DMS153 (cell line): ENCODE results near the gene PARD6A.

Experiments
- DNase-seq: peaks from one replicate; lab custom pipeline; 2025; lab: John Stamatoyannopoulos, UW

The PARD6A gene

DNA sequence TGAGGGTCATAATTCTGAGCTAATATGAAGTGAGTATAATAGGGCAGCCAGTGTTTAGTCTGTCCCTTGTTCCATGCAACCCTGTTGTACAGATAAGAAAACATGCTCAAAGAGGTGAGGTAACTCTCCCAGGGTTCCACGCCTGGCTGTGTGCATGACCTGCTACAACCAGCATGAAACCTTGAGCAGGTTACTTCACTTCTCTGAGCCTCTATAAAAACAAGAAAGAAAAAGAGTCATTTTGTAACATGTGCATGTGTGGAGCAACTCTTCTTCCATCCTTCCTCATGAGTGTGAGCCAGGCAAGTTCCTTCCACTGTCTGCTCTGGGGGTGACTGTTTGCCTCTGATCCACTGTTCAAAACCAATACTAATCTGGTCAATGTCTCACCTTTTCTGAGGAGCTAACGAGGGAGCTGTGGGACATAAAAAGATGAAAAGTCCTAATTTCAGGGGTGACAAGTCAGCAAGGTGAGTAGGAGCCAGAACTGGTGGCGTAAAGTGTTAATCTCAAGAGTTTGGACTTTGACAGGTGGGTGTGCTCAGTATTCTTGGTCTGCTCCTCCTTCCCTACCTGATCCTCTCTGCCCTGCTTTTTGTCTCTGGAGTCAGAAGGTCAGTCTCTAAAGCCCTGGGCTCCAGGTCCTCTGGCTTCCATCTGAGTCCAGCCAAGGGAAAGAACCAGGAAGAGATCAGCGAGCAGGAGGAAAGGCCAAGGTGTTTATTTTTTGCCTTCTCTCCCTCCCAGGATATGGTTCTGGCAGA, 36.8 kb downstream of the PARD6A start:
- no peak for DNase-seq

DNA sequence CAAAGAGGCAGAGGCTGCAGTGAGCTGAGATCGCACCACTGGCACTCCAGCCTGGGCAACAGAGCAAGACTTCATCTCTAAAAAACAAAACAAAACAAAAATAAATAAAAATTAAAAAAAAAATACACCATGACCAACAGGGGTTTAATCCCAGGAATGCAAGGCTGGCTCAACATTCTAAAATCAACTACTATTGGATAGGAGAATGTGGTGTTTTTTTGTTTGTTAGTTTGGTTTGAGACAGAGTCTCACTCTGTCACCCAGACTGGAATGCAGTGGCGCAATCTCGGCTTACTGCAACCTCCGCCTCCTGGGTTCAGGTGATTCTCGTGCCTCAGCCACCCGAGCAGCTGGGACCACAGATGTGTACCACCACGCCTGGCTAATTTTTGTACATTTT, 38.5 kb downstream of the PARD6A start:
- DNase-seq, result no peak

DNA sequence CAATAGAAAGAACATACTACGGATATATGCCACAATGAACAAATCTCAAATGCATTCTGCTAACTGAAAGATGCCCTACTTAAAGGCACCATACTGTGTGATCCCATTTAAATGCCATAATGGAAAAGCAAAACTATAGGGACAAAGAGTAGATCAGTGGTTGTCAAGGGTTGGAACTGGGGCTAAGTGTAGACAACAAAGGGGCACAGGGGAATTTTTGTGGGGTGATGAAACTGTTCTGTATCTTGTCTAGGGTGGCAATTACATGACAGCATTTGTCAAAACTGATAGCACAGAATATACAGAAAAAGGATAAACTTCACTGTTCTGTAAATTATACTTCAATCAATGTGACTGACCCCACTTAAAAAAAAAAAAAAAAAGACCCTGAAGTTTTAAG, 40.7 kb downstream of the PARD6A start:
- no peak for DNase-seq

DNA sequence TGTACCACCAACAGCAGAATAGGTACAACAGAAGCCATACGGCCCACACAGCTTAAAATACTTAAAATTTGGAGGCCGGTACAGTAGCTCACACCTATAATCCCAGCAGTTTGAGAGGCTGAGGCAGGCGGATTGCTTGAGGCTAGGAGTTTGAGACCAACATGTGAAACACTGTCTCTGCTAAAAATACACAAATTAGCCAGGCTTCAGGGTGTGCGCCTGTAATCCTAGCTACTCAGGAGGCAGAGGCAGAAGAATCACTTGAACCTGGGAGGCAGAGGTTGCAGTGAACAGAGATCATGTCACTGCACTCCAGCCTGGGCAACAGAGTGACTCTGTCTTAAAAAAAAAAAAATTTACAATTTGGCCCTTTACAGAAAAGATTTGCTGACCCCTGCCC, 41.4 kb downstream of the PARD6A start:
- DNase-seq, result no peak

DNA sequence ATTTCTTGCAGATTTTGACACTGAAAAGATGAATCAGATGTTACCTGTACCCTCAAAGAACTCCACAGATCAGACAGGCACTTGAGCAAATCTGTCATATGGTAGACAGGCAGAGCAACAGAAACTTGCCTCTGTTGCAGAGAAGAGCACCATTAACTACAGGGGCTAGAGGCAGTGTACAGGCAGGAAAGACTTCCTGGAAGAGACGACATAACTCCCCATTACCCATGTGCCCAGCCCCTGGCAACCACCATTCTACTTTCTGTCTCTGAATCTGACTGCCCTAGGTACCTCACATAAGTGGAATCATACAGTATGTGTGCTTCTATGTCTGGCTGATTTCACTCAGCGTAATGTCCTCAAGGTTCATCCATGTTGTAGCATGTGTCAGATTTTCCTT, 42.9 kb downstream of the PARD6A start:
- DNase-seq, result no peak

DNA sequence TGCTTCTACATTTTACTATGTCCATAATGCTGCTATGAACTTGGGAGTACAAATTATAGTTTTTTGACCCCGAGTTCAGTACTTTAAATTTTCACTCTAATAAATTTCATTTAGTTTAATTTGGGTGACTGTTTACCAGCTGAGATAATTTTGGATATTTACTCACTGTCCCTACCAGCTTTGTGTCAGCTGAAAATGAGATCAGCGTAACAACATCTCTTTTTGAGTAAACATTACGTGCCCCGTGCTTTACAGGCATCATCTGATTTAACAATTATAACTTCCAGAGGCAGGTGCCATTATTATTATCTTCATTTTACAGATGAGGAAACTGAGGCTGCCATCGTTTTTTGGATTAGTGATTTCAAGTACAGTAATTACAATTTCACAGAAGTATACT, 43.4 kb downstream of the PARD6A start:
- DNase-seq, result no peak

DNA sequence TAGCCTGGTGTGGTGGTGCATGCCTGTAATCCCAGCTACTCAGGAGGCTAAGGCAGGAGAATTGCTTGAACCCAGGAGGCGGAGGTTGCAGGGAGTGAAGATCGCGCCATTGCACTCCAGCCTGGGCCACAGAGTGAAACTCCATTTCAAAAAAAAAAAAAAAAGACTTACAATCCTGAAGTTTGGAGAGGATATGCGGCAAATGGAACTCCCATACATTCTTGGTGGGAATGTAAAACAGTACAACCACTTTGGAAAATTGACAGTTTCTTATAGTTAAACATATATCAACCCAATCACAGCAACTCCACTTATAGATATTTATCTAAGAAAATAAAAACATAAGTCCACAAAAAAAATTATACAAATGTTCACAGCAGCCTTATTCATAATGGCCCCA, 46.5 kb downstream of the PARD6A start:
- DNase-seq, result no peak

DNA sequence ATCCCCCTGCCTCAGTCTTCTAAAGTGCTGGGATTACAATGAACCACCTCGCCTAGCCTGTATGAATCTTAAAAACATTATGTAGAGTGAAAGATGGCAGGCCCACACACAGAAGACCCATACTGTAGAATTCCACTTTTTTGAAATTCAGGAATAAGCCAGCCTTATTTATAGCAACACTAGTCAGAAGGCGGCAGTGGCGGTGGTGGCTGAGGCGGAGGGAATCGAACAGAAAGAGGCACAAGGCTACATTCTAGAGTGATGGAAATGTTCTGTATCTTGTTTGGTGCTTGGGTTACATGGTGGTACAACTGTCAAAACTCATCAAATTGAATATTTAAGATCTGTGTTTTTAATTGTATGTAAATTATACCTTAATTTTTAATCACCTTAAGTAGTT, 47.0 kb downstream of the PARD6A start:
- no peak for DNase-seq

DNA sequence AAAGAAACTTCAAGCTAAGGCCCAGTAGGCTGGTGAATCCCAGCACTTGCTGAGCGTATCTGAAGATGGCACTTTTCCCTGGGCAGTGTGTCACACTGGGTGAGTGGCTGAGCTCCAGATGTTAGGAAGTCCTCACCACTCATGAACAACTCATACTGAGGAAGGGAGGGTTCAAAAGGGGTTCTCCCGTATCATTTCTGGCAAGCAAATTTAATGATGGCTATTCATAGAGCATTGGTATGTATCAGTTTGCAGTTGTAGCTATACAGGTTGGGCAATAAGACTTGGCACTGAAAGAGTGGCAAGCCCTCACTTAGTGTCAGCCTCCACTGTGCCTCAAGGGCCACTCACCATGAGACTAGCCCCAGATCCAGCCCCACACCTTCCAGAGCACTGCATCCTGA, 47.6 kb downstream of the PARD6A start:
- DNase-seq, result no peak

DNA sequence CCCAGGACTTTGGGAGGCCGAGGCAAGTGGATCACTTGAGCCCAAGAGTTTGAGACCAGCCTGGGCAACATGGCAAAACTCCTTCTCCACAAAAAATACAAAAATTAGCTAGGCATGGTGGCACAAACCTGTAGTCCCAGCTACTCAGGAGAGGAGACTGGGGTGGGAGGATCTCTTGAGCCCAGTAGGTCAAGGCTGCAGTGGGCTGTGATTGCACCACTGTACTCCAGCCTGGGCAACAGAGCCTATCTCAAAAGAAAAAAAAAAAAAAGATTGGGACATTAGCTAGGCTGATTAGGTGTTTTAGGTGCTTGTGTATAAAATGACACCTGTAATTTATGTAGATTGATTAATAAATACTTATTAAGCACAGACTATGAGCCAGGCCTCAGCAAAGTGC, 48.3 kb downstream of the PARD6A start:
- no peak for DNase-seq

DNA sequence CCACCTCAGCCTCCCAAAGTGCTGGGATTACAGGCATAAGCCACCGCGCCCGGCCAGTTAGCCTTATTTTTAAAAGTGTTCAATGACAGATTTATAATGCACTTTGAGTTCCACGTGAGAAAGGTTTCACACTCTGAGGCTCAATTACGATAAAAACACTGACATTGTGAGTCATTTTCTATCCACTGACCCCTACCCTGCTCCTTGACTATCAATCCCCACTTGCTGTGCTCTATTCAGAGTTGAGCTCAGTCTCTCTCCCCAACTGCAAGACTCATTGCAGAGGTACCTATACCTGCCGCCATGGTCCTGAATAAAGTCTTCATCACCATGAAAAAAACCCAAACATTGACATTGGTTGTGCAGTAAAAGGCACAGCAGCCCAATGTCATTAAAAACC, 49.8 kb downstream of the PARD6A start:
- DNase-seq, result no peak
